Colon (tissue), 2 donors: Measurements from ENCODE around the gene LDB2.
"Not testable (repeated sequence)": the region's sequence is repeated elsewhere in the genome, so short reads cannot be mapped to it uniquely, and the experiment has no call there.

Experiments used
- FAIRE-seq: peaks from 2 replicates; lab custom pipeline; 2012; peaks lifted over from hg19 to GRCh38; lab: Jason Lieb, UNC
- donor health status: control.
- donor health status: control.

The LDB2 gene

GRCh38 chr4:16897991-16898827 lies at the start of gene LDB2:
Gene LDB2 (minus strand): TSS chr4:16898645.
- no peak for FAIRE-seq

GRCh38 chr4:16942491-16942890 lies 44.0 kb upstream of the LDB2 start:
- FAIRE-seq: no peak

- FAIRE-seq: no peak
Observed at GRCh38 chr4:16939178-16939577, 40.7 kb upstream of the LDB2 start.

GRCh38 chr4:16938512-16939040 lies 40.1 kb upstream of the LDB2 start:
- FAIRE-seq: no peak

GRCh38 chr4:16931339-16932305 lies 33.2 kb upstream of the LDB2 start:
- no peak for FAIRE-seq

GRCh38 chr4:16926214-16926613 lies 27.8 kb upstream of the LDB2 start:
- FAIRE-seq: no peak

DNA sequence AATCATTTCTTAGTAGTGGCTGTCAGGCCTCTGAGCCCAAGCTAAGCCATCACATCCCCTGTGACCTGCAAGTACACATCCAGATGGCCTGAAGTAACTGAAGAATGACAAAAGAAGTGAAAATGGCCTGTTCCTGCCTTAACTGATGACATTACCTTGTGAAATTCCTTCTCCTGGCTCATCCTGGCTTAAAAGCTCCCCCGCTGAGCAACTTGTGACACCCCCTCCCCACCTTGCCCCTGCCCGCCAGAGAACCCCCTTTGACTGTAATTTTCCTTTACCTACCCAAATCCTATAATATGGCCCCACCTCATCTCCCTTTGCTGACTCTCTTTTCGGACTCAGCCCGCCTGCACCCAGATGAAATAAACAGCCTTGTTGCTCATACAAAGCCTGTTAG lies 20.3 kb upstream of the LDB2 start:
- FAIRE-seq: not testable (repeated sequence)

GRCh38 chr4:16916719-16917337 lies 18.4 kb upstream of the LDB2 start:
- FAIRE-seq: no peak

DNA sequence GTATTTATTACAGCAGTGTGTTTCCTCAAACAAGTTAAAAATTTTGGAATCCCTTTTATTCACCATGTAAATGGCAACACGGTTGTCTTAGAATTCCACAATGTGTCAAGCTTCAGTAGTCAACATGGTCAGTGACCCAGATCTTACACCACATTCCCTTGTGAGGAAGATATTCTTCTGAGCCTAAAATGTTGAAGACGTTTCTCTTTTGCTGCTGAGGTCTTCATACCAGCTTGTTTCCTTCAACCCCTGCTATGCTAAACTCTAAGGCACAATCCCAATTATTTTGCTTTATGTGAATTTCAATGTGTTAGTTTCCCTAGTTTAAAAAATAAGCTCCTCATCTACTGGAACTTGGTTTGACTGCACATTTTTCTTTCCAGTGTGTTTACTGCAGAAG lies 17.6 kb upstream of the LDB2 start:
- no peak for FAIRE-seq

- FAIRE-seq: no peak
Observed at GRCh38 chr4:16914208-16914607, 15.8 kb upstream of the LDB2 start.

DNA sequence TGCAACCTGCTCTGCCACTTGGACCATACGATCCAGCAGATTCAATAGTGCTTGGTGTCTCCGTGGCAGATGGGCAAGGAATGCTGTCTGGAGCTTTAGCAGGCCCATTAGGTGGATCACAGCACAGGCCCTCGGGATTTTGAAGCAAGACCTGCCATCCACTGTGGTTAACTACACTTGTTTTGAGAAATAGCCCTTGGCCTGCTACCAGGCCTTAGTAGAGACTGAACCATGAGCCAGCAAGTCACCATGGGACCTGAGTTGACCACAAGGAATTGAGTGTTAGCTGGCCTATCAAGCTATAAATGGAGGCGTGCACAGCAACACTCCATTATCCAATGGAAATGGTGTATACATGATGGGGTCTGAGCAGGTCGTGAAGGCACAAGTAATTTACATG lies 14.5 kb upstream of the LDB2 start:
- no peak for FAIRE-seq

DNA sequence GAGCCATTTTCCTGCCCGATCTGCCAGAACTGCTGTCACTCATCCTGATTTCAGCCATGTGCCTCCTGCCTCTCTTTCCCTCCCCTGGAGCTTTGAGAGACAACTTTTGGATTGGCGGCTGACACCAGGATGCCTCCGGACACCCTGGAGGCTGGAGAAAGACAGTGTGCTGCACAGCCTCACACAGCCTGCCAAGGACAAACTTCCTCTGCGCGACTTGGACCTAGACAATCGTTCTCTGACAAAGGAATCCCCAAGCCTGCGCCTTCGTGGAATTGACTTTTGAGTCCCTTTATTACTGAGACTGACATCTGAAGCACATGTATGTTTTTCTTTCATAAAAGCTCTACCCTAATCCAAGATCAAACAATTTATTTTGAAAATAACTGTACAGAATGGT lies 10.8 kb upstream of the LDB2 start:
- no peak for FAIRE-seq

DNA sequence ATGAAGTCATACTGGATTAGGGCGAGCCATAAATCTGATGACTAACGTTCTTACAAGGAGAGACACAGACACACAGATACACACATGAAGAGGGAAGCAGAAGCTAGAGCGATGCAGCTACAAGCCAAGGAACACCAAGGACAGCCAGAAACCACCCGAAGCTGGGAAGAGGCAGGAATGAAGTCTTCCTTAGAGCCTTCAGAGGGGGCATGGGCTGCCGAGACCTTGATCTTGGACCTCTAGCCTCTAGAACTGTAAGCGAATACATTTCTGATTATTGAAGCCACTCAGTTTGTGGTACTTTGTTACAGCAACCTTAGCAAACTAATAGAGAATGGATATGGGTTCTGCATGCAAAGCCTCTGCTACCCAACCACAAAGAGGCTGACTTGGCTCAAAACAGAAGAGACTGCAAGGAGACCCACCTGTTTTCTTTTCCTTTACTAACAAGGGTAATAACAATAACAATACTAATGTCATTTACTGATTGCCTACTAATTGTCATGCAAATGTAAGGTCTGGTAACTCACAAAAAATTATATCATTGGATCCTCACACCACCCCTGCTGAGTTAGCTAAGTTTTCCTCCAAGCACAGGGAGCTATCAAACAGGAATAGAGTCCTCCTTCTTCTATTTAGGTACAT lies 10.1 kb upstream of the LDB2 start:
- no peak for FAIRE-seq

- FAIRE-seq: no peak
Observed at GRCh38 chr4:16900325-16900724, 1.9 kb upstream of the LDB2 start.

GRCh38 chr4:16896881-16897750 lies 1.3 kb downstream of the LDB2 start:
- no peak for FAIRE-seq

DNA sequence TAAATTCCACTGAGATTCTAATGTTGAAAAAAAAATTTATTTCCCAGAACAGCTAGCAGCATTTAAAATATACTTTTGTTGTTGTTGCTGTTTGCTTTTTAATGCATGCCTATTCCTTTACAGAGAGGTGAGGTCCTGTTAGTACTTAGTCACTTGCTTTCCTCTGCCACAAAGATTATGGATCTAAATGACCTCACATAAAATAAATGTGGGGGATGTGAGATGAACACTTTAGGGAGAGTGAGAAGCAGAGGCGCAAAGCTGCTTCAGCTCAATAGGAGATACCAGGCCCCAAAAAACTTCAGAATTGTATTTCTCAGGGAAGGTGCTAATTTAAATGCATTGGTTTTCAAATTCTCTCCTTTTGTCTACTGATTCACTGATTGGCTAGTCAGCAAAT lies 4.0 kb downstream of the LDB2 start:
- no peak for FAIRE-seq

- FAIRE-seq: no peak
Observed at GRCh38 chr4:16893141-16893651, 5.2 kb downstream of the LDB2 start.

GRCh38 chr4:16890651-16891050 lies 7.8 kb downstream of the LDB2 start:
- no peak for FAIRE-seq

DNA sequence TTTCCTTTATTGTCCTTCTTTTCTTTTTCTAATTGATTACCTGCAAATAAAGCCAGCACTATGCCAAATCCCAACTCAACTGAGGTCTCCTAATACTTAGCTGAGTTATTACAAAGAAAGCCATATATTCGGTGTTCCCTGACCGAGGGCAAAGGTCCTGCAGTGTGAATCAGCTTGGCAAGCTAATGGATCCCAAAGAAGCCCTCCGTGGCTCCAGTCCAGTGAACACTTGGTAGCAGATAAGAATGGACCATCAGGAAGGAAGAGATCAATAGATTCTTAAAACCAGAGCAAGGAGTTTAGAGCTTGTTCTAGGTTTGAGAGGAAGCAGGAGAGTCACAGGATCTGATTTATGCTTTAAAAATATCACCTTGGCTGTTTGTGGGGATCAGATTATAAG lies 8.5 kb downstream of the LDB2 start:
- FAIRE-seq: no peak

DNA sequence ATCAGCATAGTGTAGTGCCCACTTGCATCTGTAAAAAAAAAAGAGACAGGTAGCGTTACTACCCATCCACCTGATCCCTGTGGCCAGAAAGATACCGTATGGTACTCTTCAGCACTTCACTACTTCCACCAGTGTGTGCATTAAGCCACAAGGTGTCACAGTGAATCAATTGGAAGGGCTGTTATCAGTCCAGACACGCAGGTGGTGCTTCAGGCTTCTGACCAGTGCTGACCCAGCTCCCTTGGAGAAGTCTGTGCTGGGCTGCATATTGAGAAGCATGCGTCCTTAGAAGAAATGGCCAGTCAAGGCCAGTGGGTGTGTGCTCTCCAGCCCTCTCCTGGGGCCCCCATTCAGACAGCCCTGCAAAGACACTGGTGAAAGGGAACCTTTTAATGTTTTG lies 10.6 kb downstream of the LDB2 start:
- no peak for FAIRE-seq
